CD4-positive, alpha-beta T cell treated with Interleukin-17A for 1 hour (primary cell): ENCODE measurements around the gene LIPC.
"Not testable (repeated sequence)": the region's sequence is repeated elsewhere in the genome, so short reads cannot be mapped to it uniquely, and the experiment has no call there.

Source experiments
- DNase-seq: peaks from one replicate; pipeline ENCODE4 v3.0.0-alpha.2; 2020

Gene LIPC

GRCh38 chr15:58595516-58596263, 163.9 kb downstream of the LIPC start:
- DNase-seq, result no peak

- no peak for DNase-seq
Observed at GRCh38 chr15:58597943-58598828, 166.4 kb downstream of the LIPC start.

DNA sequence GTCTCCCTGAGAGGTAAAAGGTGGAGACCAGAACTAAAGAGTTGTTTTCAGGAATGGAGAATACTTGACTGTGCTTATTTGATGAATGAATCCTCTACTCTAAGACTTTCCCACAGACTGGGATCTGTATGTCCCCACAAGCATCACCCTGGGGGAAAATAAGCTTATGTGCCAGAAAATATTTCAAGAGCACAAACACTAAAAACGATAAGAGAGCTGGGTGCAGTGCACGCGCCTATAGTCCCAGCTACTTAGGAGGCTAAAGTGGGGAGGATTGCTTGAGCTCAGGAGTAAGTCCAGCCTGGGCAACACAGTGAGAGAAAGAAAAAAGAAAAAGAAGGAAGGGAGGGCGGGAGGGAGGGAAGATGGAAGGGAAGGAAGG, 167.0 kb downstream of the LIPC start:
- no peak for DNase-seq

DNA sequence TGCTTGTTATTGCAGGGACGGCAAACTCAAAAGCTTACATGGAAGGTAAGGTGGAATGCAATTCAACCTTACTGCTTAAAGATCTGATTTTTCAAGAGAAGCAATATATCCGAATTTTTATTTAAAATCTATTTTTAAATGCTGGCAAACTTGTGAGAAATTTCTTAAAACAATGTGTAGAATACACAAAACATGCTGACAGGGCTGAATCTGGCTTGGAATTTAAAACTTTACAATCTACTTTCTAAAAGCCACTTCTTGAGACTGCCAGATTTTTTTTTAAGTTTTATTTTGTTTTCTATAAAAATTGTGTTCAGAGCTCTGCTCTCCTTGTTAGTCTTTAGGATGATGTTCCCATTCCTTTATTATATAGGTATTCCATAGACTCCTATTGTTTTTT, 171.0 kb downstream of the LIPC start:
- DNase-seq, result no peak

DNA sequence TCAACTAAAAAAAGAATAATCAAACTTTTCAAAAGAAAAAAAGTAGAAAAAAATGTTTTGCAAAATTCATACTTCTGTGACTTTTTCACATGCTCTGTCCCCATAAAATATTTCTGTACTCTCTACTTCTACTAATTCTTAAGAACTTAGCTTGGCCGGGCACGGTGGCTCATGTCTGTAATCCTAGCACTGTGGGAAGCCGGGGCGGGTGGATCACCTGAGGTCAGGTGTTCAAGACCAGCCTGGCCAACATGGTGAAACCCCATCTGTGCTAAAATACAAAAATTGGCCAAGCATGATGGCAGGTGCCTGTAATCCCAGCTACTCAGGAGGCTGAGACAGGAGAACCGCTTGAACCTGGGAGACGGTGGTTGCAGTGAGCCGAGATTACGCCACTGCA, 172.1 kb downstream of the LIPC start:
- DNase-seq, result not testable (repeated sequence)

GRCh38 chr15:58604455-58604923, 172.7 kb downstream of the LIPC start:
- DNase-seq, result no peak

DNA sequence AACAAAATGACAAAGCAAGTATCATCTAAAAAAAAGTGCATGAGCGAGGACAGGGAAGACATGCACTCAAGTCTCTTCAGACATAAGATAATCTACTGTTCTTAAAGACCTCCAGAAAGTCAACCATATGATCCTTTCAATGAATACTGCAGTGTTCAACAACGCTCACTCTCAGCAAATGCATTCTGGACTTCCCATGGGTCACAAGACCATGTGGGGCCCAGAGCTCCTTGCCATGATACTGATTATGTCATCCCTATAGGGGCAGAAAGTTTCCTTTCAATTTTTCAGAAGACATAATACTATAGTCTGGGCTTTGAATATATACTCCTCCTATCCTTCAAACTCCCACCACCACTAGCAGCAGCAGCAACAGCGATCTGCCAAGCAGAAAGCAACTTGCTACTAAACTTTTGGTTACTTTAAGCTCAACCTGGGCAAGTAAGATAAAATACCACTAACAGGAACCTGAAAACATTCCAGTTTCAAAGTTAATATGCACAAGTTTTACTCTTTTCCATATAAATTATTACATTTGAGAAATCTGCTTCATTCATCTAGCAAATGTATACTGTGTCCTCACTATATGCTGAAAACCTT, 174.2 kb downstream of the LIPC start:
- no peak for DNase-seq

GRCh38 chr15:58606577-58607080, 174.8 kb downstream of the LIPC start:
- DNase-seq, result no peak

DNA sequence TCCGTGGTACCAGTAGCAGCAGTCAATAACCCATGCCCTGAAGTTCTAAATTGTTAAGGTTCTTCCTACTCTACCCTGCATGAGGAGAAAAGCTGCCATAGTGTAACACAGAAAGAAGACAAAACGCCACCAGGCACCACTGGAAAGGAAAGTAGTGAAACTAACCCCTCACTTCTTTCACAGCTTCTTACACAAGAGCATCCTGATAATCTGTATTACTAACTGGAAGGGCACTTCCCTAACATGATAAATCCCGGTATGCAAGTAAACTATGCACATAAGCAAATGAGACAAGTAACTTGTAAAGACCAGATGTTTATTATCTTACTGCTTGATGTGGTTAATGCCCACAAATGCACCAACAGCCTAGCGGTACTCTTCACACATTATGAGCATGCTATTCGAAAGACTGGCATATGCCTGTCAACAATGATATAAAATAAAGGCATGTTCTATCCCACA, 176.4 kb downstream of the LIPC start:
- peak; percentile 51 for DNase-seq

DNA sequence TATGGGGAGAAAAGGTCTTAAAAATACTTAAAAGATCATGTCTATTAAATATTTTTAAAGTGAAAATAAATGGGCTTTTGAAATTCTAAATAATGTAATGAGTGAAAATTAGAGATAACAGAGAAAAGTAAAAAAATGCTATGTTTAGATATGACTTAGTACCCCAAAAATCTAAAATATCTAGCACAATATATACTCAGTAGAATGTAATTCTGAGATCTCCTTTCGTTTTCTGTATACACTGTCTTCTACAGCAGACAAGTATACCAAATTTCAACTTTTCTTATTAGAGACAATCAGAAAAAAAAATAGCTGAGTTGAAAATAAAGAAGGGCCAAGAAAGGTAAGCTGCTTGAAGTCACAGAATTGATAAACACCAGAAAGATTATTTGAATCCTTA, 176.9 kb downstream of the LIPC start:
- DNase-seq, result no peak

DNA sequence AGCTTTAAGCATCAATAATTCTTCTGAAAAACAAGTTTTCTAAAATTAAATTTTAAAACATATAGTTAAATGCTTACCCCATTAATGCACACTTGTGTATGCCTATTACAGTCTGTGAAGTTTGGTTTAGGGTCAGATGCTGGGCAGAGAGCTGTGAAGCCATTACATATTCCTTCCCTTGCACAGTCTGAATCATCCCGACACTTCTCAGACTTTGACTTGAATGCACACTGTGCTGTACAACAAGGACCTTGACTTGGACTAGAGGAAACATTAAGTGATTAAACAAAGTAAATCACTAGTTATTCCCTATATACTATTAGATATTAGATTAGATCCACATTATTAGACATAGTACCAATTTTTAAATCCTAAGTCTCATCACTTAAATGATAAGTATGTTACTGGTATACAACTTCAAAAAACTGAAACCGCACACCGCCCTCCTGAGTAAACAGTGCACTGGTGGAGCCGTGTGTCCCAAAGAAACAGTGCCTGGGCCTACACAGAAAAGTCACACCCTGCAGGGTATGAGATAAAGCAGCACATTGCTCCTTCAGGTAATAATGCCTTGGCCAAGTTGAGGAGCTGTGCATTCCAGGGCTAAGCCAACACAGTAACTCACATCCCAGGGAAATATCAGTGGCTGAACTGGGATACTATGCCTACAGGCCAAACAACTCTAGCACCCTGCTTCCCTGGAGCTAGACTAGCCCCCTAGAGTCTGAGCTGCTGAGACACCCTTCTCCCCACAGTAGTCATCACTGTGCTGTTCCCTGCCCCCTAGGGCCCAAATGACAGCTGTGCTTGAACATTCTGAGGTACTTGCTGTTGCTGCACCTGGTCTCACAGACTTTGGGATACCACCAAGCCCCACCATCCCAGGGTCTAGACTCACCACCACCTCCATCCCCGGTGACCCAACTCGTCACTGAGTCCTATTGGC, 180.2 kb downstream of the LIPC start:
- DNase-seq, result no peak

- DNase-seq, result no peak
Observed at GRCh38 chr15:58616171-58616570, 184.4 kb downstream of the LIPC start.
